ENCODE measurements around the gene REXO1. TPM values are rescaled to one million over a fixed set of nuclear protein-coding genes. Genes with fewer than 3 reads are reported as not detected.

REXO1 gene
- total and polyA plus RNA-seq, 9 of the 15 experiments (the other 6 are each of a cell fraction or from before 2014, with no cell fraction given), result 0.04 to 63.3 (median 15.8) TPM

GRCh38 chr19:1862068-1862423 lies 13.8 kb upstream of the REXO1 start (continued):
- TF ChIP-seq, protein P1, sequence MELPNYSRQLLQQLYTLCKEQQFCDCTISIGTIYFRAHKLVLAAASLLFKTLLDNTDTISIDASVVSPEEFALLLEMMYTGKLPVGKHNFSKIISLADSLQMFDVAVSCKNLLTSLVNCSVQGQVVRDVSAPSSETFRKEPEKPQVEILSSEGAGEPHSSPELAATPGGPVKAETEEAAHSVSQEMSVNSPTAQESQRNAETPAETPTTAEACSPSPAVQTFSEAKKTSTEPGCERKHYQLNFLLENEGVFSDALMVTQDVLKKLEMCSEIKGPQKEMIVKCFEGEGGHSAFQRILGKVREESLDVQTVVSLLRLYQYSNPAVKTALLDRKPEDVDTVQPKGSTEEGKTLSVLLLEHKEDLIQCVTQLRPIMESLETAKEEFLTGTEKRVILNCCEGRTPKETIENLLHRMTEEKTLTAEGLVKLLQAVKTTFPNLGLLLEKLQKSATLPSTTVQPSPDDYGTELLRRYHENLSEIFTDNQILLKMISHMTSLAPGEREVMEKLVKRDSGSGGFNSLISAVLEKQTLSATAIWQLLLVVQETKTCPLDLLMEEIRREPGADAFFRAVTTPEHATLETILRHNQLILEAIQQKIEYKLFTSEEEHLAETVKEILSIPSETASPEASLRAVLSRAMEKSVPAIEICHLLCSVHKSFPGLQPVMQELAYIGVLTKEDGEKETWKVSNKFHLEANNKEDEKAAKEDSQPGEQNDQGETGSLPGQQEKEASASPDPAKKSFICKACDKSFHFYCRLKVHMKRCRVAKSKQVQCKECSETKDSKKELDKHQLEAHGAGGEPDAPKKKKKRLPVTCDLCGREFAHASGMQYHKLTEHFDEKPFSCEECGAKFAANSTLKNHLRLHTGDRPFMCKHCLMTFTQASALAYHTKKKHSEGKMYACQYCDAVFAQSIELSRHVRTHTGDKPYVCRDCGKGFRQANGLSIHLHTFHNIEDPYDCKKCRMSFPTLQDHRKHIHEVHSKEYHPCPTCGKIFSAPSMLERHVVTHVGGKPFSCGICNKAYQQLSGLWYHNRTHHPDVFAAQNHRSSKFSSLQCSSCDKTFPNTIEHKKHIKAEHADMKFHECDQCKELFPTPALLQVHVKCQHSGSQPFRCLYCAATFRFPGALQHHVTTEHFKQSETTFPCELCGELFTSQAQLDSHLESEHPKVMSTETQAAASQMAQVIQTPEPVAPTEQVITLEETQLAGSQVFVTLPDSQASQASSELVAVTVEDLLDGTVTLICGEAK (IDR thresholded peaks at IDR 0.05), result no peak
- TF ChIP-seq, protein P1 (CRISPR knock-in tag; IDR thresholded peaks at IDR 0.05), result no peak
- TF ChIP-seq NRF1 (conservative IDR thresholded peaks at IDR 0.05 in 1 of 2, IDR thresholded peaks at IDR 0.05 in 1 of 2) (0 out of 4 replicates have a peak, but pooled peaks of 1 of the 2 experiments have one; percentile 35), USF2 (CRISPR knock-in tag; IDR thresholded peaks at IDR 0.05) (no peak), SMAD4 (CRISPR knock-in tag; conservative IDR thresholded peaks at IDR 0.05) (no peak), ARID4B (CRISPR knock-in tag; IDR thresholded peaks at IDR 0.05) (0 out of 2 replicates have a peak, but pooled peaks have one; percentile 15), KLF1 (tag; IDR thresholded peaks at IDR 0.05) (no peak), KAT8 (IDR thresholded peaks at IDR 0.05; ENCODE audit: low read depth) (no peak), POLR2AphosphoS2 (IDR thresholded peaks at IDR 0.05; ENCODE audit: low read length) (no peak), POLR2A (conservative IDR thresholded peaks at IDR 0.05) (0 out of 2 replicates have a peak, but pooled peaks have one; percentile 35)
- TF ChIP-seq, protein P2, sequence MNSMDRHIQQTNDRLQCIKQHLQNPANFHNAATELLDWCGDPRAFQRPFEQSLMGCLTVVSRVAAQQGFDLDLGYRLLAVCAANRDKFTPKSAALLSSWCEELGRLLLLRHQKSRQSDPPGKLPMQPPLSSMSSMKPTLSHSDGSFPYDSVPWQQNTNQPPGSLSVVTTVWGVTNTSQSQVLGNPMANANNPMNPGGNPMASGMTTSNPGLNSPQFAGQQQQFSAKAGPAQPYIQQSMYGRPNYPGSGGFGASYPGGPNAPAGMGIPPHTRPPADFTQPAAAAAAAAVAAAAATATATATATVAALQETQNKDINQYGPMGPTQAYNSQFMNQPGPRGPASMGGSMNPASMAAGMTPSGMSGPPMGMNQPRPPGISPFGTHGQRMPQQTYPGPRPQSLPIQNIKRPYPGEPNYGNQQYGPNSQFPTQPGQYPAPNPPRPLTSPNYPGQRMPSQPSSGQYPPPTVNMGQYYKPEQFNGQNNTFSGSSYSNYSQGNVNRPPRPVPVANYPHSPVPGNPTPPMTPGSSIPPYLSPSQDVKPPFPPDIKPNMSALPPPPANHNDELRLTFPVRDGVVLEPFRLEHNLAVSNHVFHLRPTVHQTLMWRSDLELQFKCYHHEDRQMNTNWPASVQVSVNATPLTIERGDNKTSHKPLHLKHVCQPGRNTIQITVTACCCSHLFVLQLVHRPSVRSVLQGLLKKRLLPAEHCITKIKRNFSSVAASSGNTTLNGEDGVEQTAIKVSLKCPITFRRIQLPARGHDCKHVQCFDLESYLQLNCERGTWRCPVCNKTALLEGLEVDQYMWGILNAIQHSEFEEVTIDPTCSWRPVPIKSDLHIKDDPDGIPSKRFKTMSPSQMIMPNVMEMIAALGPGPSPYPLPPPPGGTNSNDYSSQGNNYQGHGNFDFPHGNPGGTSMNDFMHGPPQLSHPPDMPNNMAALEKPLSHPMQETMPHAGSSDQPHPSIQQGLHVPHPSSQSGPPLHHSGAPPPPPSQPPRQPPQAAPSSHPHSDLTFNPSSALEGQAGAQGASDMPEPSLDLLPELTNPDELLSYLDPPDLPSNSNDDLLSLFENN (IDR thresholded peaks at IDR 0.05; ENCODE audit: low read depth in 2 of 2, low read length in 2 of 2), result no peak

Measured in K562 (cell line).